HCT116 (cell line): ENCODE data around the gene LSM14A. TPM values are rescaled to one million over a fixed set of nuclear protein-coding genes. Genes with fewer than 3 reads are reported as not detected.

Source experiments
- ATAC-seq: fragments of 200-7000 bp; cut with Tn5 transposase; 2 replicates; pipeline ENCODE4 v1.9.1; 2020; ENCODE audit warnings: mild to moderate bottlenecking, moderate library complexity
- BruUV-seq: library from RNA; stranded (reverse); fragments of 400-500 nt; replicated peaks from 2 replicates; lab custom pipeline; 2021; lab: Mats Ljungman, UMichigan
- CTCF ChIA-PET: fragments of 300-600 bp; sonication (Branson Sonifier 250); formaldehyde crosslinking; loops from one replicate; lab custom pipeline; 2021; ENCODE audit warnings: antibody characterized with exemption; lab: Charles Lee
- POLR2A ChIA-PET: fragments of 300-600, 350-600 bp; sonication (Branson Sonifier 250); formaldehyde crosslinking; loops from one replicate; lab custom pipeline; 2021; ENCODE audit warnings: antibody characterized with exemption; lab: Charles Lee
- RAD21 ChIA-PET, 2 experiments: fragments of 300-600 bp; sonication (Branson Sonifier 250); formaldehyde crosslinking; loops; one replicate each; lab custom pipeline; 2023; ENCODE audit warnings: low total read pairs in 2 of 2; ENCODE audit not compliant: uncharacterized antibody in 2 of 2, unreplicated experiment in 2 of 2, low non-redundant PET in 1 of 2; lab: Charles Lee
- DNase-seq: peaks from one replicate; pipeline ENCODE4 v3.0.0-alpha.2; 2010; ENCODE audit warnings: low read depth, low spot score
- H2AFZ ChIP-seq: fragments of 200-600 bp; shearing (Covaris generic), sonication (generic); 2 replicates; pipeline ENCODE4 v1.6.1; 2017; ENCODE audit warnings: low read depth, mixed run types, mixed read lengths, antibody characterized with exemption, low read length; ENCODE audit not compliant: poor library complexity, severe bottlenecking
- H3K27ac ChIP-seq: 2 replicates; pipeline ENCODE4 v1.5.1; 2012; ENCODE audit warnings: low read depth, low read length
- H3K27me3 ChIP-seq: fragments of 200-600 bp; sonication (generic); 2 replicates; pipeline ENCODE4 v1.6.1; 2016; ENCODE audit warnings: mixed run types, low read length, mixed read lengths; ENCODE audit not compliant: insufficient read depth
- H3K36me3 ChIP-seq, 2 experiments: fragments of 200-500 bp in 1 of 2; fragments of 200-600 bp in 1 of 2; sonication (Bioruptor generic) in 1 of 2; sonication (generic) in 1 of 2; 2 replicates each; pipeline versions ENCODE4 v1.5.1 to v1.6.1; 2014 to 2016; ENCODE audit warnings: low read length in 2 of 2, inconsistent platforms in 1 of 2, mixed read lengths in 1 of 2, mixed run types in 1 of 2; ENCODE audit not compliant: insufficient read depth in 2 of 2, control insufficient read depth in 1 of 2
- H3K4me1 ChIP-seq, 2 experiments: fragments of 200-600 bp in 1 of 2; sonication (generic) in 1 of 2; 2 replicates each; pipeline versions ENCODE4 v1.5.1 to v1.6.1; 2012 to 2017; ENCODE audit warnings: low read length in 2 of 2, inconsistent platforms in 1 of 2, mild to moderate bottlenecking in 1 of 2, mixed read lengths in 1 of 2, mixed run types in 1 of 2, moderate library complexity in 1 of 2; ENCODE audit not compliant: insufficient read depth in 2 of 2, control insufficient read depth in 1 of 2
- H3K4me2 ChIP-seq: fragments of 200-600 bp; sonication (generic); 2 replicates; pipeline ENCODE4 v1.6.1; 2017; ENCODE audit warnings: mixed run types, low read length, mixed read lengths
- H3K4me3 ChIP-seq, 2 experiments: fragments of 200-600 bp in 1 of 2; sonication (generic) in 1 of 2; replicated peaks in 1 of 2; 2 replicates each; pipeline ENCODE4 v1.5.1; 2011 to 2016; ENCODE audit warnings: low read length in 2 of 2, control low read depth in 1 of 2, low read depth in 1 of 2, mild to moderate bottlenecking in 1 of 2, mixed read lengths in 1 of 2, mixed run types in 1 of 2
- H3K79me2 ChIP-seq: fragments of 200-600 bp; sonication (generic); 2 replicates; pipeline ENCODE4 v1.6.1; 2017; ENCODE audit warnings: mild to moderate bottlenecking, mixed run types, low read length, moderate library complexity, mixed read lengths; ENCODE audit not compliant: insufficient read depth
- H3K9ac ChIP-seq: fragments of 200-600 bp; sonication (generic); 2 replicates; pipeline ENCODE4 v1.6.1; 2016; ENCODE audit warnings: low read length, mixed read lengths
- H3K9me2 ChIP-seq: fragments of 200-600 bp; sonication (generic), shearing (Covaris generic); 2 replicates; pipeline ENCODE4 v1.6.1; 2017; ENCODE audit warnings: mixed run types, mild to moderate bottlenecking, moderate library complexity; ENCODE audit not compliant: insufficient read depth
- H3K9me3 ChIP-seq, 2 experiments: fragments of 200-500 bp in 1 of 2; fragments of 200-600 bp in 1 of 2; sonication (Bioruptor generic) in 1 of 2; sonication (generic) in 1 of 2; 2 replicates each; pipeline ENCODE4 v1.6.1; 2014 to 2017; ENCODE audit warnings: low read length in 2 of 2, mixed read lengths in 2 of 2, inconsistent platforms in 1 of 2, low read depth in 1 of 2, mild to moderate bottlenecking in 1 of 2, mixed run types in 1 of 2, moderate library complexity in 1 of 2; ENCODE audit not compliant: control insufficient read depth in 1 of 2, insufficient read depth in 1 of 2
- H4K20me1 ChIP-seq: fragments of 200-600 bp; sonication (generic), shearing (Covaris generic); 2 replicates; pipeline ENCODE4 v1.6.1; 2017; ENCODE audit warnings: mixed run types, mild to moderate bottlenecking, moderate library complexity; ENCODE audit not compliant: insufficient read depth
- EGR1 ChIP-seq: IDR thresholded peaks from 2 replicates; pipeline ENCODE4 v1.6.1; 2012; ENCODE audit warnings: low read depth
- FOSL1 ChIP-seq: IDR thresholded peaks from 2 replicates; pipeline ENCODE4 v1.6.1; 2012; ENCODE audit warnings: low read depth
- POLR2A ChIP-seq: IDR thresholded peaks from 2 replicates; pipeline ENCODE4 v1.7.0; 2011; ENCODE audit warnings: borderline replicate concordance; ENCODE audit not compliant: insufficient read depth, insufficient read length; ENCODE audit errors: extremely low read depth
- POLR2AphosphoS5 ChIP-seq: IDR thresholded peaks from 2 replicates; pipeline ENCODE4 v1.6.1; 2011; ENCODE audit warnings: mild to moderate bottlenecking, low read depth, low read length, moderate library complexity
- RAD21 ChIP-seq: IDR thresholded peaks from 2 replicates; pipeline ENCODE4 v1.6.1; 2012; ENCODE audit warnings: low read depth, mild to moderate bottlenecking
- SRF ChIP-seq: IDR thresholded peaks from 2 replicates; pipeline ENCODE4 v1.6.1; 2012; ENCODE audit warnings: low read depth
- YY1 ChIP-seq: IDR thresholded peaks from 2 replicates; pipeline ENCODE4 v1.6.1; 2011; ENCODE audit warnings: low read length, low read depth, moderate library complexity, mild to moderate bottlenecking; ENCODE audit not compliant: insufficient replicate concordance; ENCODE audit errors: extremely low read depth
- intact Hi-C: fragments of 100-400 bp; cut with micrococcal nuclease; formaldehyde crosslinking; loops from 2 replicates; pipeline ENCODE4 v1.10.0; 2022
- total RNA-seq: library from RNA; stranded (reverse); gene quantifications from one replicate; pipeline ENCODE4 v1.2.1, GENCODE V29; 2021; ENCODE audit not compliant: unreplicated experiment
- TF ChIP-seq, protein P1 (sequence below): IDR thresholded peaks from 2 replicates; pipeline ENCODE4 v1.6.1; 2012
- TF ChIP-seq, protein P2 (sequence below), 3 experiments: fragments of 200-600 bp in 1 of 3; sonication (generic) in 1 of 3; IDR thresholded peaks in 2 of 3; conservative IDR thresholded peaks in 1 of 3; 2 replicates each; pipeline ENCODE4 v1.5.1; 2012 to 2017; ENCODE audit warnings: low read depth in 2 of 3, low read length in 2 of 3, antibody characterized with exemption in 1 of 3, borderline replicate concordance in 1 of 3, control low read depth in 1 of 3, mild to moderate bottlenecking in 1 of 3, mixed read lengths in 1 of 3, mixed run types in 1 of 3, moderate library complexity in 1 of 3; ENCODE audit not compliant: insufficient read depth in 1 of 3
- TF ChIP-seq, protein P3 (sequence below): IDR thresholded peaks from 2 replicates; pipeline ENCODE4 v1.6.1; 2011; ENCODE audit warnings: mild to moderate bottlenecking, low read length, moderate library complexity; ENCODE audit not compliant: insufficient replicate concordance; ENCODE audit errors: extremely low read depth

LSM14A gene
- total RNA-seq, 1 experiment from 2014 or later, result 120 TPM

DNA sequence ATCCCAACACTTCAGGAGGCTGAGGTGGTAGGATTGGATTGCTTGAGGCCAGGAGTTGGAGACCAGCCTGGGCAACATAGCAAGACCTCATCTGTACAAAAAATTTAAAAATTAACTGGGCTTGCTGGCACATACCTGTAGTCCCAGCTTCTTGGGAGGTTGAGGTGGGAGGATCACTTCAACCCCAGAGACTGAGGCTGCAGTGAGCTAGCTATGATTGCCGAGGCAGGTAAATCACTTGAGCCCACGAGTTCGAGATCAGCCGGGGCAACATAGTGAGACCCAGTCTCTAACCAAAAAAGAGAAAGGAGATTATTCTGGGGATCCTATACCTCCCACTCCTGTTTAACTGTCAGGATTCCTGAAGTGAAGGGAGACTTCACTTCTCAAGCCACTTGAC, 65.6 kb downstream of the LSM14A start:
- H3K9me2 ChIP-seq, result no peaks in the 10 kb centered on the region
- H3K4me1 ChIP-seq, result peaks cover 5 to 10% of the 10 kb centered on the region in 2 experiments
- H3K79me2 ChIP-seq, result no peaks in the 10 kb centered on the region
- ATAC-seq (no peak), DNase-seq (no peak)
- H3K4me2 ChIP-seq, result no peak overlapping the region
- no peak overlapping the region for H3K27ac ChIP-seq
- POLR2A ChIA-PET, result no interaction called here
- no peak for TF ChIP-seq FOSL1
- TF ChIP-seq POLR2A, result no peak
- no peak for TF ChIP-seq POLR2AphosphoS5
- TF ChIP-seq YY1, result no peak
- TF ChIP-seq EGR1, result no peak
- CTCF ChIA-PET, result no interaction called here
- RAD21 ChIA-PET, result no interaction called here
- H3K9ac ChIP-seq, result no peak overlapping the region
- H3K27me3 ChIP-seq, result no peaks in the 10 kb centered on the region
- no peaks in the 10 kb centered on the region for H3K9me3 ChIP-seq
- no peaks in the 10 kb centered on the region for H4K20me1 ChIP-seq
- BruUV-seq, result no TSS peak
- H2AFZ ChIP-seq, result no peak overlapping the region
- no peaks in the 10 kb centered on the region for H3K36me3 ChIP-seq
- intact Hi-C loops, result no loop called here
- no peak overlapping the region for H3K4me3 ChIP-seq

DNA sequence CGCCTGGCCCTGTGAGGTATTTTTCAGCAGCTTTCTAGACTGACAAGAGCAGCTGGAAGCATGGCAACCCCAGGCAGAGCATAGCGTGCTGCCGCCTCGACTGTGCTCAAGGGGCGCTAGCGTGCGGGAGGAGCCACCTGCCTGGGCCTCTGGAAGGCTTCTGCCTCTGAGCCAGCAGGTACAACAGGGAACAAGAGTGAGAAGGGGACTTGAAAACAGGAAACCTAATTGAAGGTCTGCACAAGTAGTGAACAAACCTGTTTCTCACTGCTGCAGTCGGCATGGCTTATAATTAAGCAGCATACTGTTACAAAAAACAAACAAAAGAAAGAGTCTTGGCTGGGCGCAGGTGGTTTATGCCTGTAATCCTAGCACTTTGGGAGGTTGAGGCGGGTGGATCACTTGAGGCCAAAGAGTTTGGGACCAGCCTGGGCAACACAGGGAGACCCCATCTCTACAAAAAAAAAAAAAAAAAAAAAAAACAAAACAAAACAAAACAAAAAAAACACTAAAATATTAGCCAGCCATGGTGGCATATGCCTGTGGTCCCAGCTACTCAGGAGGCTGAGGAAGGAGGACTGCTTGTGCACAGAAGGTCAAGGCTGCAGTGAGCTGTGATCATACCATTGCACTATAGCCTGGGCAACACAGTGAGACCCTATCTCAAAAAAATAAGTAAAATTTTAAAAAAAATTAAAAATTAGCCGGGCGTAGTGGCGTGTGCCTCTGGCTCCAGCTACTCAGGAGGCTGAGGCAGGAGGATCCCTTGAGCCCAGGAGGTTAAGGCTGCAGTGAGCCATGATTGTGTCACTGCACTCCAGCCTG, 69.4 kb downstream of the LSM14A start:
- peaks cover 9 to 18% of the 10 kb centered on the region in 2 experiments for H3K4me1 ChIP-seq
- TF ChIP-seq POLR2AphosphoS5 (no peak), RAD21 (peak; percentile 38; the same call in 1 of the 2 replicates), FOSL1 (no peak), SRF (no peak)
- TF ChIP-seq, protein P1, sequence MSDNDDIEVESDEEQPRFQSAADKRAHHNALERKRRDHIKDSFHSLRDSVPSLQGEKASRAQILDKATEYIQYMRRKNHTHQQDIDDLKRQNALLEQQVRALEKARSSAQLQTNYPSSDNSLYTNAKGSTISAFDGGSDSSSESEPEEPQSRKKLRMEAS, result 0 out of 2 replicates have a peak, but pooled peaks have one; percentile 15
- TF ChIP-seq, protein P2, sequence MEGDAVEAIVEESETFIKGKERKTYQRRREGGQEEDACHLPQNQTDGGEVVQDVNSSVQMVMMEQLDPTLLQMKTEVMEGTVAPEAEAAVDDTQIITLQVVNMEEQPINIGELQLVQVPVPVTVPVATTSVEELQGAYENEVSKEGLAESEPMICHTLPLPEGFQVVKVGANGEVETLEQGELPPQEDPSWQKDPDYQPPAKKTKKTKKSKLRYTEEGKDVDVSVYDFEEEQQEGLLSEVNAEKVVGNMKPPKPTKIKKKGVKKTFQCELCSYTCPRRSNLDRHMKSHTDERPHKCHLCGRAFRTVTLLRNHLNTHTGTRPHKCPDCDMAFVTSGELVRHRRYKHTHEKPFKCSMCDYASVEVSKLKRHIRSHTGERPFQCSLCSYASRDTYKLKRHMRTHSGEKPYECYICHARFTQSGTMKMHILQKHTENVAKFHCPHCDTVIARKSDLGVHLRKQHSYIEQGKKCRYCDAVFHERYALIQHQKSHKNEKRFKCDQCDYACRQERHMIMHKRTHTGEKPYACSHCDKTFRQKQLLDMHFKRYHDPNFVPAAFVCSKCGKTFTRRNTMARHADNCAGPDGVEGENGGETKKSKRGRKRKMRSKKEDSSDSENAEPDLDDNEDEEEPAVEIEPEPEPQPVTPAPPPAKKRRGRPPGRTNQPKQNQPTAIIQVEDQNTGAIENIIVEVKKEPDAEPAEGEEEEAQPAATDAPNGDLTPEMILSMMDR (IDR thresholded peaks at IDR 0.05 in 2 of 3, conservative IDR thresholded peaks at IDR 0.05 in 1 of 3; ENCODE audit: borderline replicate concordance in 1 of 3, insufficient read depth in 1 of 3, low read depth in 2 of 3, low read length in 2 of 3), result peak; percentile 33 to 76 (median 72); a peak in 5 of 6 replicates
- TF ChIP-seq, protein P3, sequence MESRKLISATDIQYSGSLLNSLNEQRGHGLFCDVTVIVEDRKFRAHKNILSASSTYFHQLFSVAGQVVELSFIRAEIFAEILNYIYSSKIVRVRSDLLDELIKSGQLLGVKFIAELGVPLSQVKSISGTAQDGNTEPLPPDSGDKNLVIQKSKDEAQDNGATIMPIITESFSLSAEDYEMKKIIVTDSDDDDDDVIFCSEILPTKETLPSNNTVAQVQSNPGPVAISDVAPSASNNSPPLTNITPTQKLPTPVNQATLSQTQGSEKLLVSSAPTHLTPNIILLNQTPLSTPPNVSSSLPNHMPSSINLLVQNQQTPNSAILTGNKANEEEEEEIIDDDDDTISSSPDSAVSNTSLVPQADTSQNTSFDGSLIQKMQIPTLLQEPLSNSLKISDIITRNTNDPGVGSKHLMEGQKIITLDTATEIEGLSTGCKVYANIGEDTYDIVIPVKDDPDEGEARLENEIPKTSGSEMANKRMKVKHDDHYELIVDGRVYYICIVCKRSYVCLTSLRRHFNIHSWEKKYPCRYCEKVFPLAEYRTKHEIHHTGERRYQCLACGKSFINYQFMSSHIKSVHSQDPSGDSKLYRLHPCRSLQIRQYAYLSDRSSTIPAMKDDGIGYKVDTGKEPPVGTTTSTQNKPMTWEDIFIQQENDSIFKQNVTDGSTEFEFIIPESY, result no peak
- ChIA-PET RAD21 (interaction anchor here in 1 of 2 experiments (1.1 kb wide), 1 partner anchor 96 kb away, joined by 4 read pairs; no protein-coding TSS in a partner anchor), CTCF (interaction anchor here (0.8 to 1.3 kb wide), 4 partner anchors 10 to 92 kb away, joined by 3 to 7 read pairs (median 3); no protein-coding TSS in a partner anchor), POLR2A (no interaction called here)
- H3K4me3 ChIP-seq, result no peak overlapping the region
- DNase-seq, result no peak
- no peaks in the 10 kb centered on the region for H3K9me2 ChIP-seq
- no peaks in the 10 kb centered on the region for H3K79me2 ChIP-seq
- H3K9me3 ChIP-seq, result no peaks in the 10 kb centered on the region
- no peaks in the 10 kb centered on the region for H4K20me1 ChIP-seq
- no TSS peak for BruUV-seq
- intact Hi-C loops, result loop anchor here (5.0 kb wide), 1 partner anchor 96 kb away; no protein-coding TSS in a partner anchor
- no peaks in the 10 kb centered on the region for H3K27me3 ChIP-seq
- no peak overlapping the region for H2AFZ ChIP-seq
- no peak overlapping the region for H3K4me2 ChIP-seq
- H3K27ac ChIP-seq, result no peak overlapping the region
- peak; percentile 98 for ATAC-seq
- no peak overlapping the region for H3K9ac ChIP-seq
- H3K36me3 ChIP-seq, result no peaks in the 10 kb centered on the region
